GM12878 (cell line): ENCODE data around the gene GALNS. TPM values are rescaled to one million over a fixed set of nuclear protein-coding genes. Genes with fewer than 3 reads are reported as not detected.
A peak's percentile ranks its signal among the peaks of the same experiment; 100 is the strongest.

ENCODE experiments used
- CHD2 ChIP-seq: IDR thresholded peaks from 2 replicates; pipeline ENCODE4 v1.6.1; 2011; ENCODE audit warnings: low read depth, low read length, improper control_type of control experiment, borderline replicate concordance
- FOXK2 ChIP-seq: fragments of 450-650 bp; IDR thresholded peaks from 2 replicates; pipeline ENCODE4 v1.6.1; 2017; ENCODE audit warnings: mild to moderate bottlenecking, moderate library complexity
- HDGF ChIP-seq: fragments of 450-650 bp; IDR thresholded peaks from 2 replicates; pipeline ENCODE4 v1.6.1; 2016; ENCODE audit warnings: antibody characterized with exemption
- IKZF2 ChIP-seq, 2 experiments: fragments of 450-650 bp; IDR thresholded peaks; 2 replicates each; pipeline ENCODE4 v1.6.1; 2017; ENCODE audit warnings: mild to moderate bottlenecking in 2 of 2, moderate library complexity in 2 of 2
- MEF2A ChIP-seq: IDR thresholded peaks from 2 replicates; pipeline ENCODE4 v1.6.1; 2011; ENCODE audit warnings: low read depth, mild to moderate bottlenecking, low read length, moderate library complexity; ENCODE audit not compliant: insufficient read depth
- MTA3 ChIP-seq: IDR thresholded peaks from 2 replicates; pipeline ENCODE4 v1.6.1; 2012; ENCODE audit warnings: low read length, inconsistent platforms, borderline replicate concordance
- MXI1 ChIP-seq: fragments of 150-350 bp; IDR thresholded peaks from 2 replicates; pipeline ENCODE4 v1.6.1; 2011; ENCODE audit warnings: low read depth, mild to moderate bottlenecking, inconsistent platforms, low read length, improper control_type of control experiment
- PAX8 ChIP-seq: fragments of 450-650 bp; IDR thresholded peaks from 2 replicates; pipeline ENCODE4 v1.6.1; 2017; ENCODE audit warnings: mild to moderate bottlenecking, moderate library complexity
- PKNOX1 ChIP-seq: fragments of 450-650 bp; IDR thresholded peaks from 2 replicates; pipeline ENCODE4 v1.6.1; 2016; ENCODE audit warnings: mild to moderate bottlenecking
- RUNX3 ChIP-seq: IDR thresholded peaks from 2 replicates; pipeline ENCODE4 v1.6.1; 2012; ENCODE audit warnings: low read length, inconsistent platforms
- SMARCA5 ChIP-seq: fragments of 450-650 bp; IDR thresholded peaks from 2 replicates; pipeline ENCODE4 v1.6.1; 2017; ENCODE audit warnings: mild to moderate bottlenecking
- STAT1 ChIP-seq: fragments of 450-650 bp; conservative IDR thresholded peaks from 2 replicates; pipeline ENCODE4 v1.6.1; 2014; ENCODE audit warnings: antibody characterized with exemption, mild to moderate bottlenecking
- STAT3 ChIP-seq: IDR thresholded peaks from 2 replicates; pipeline ENCODE4 v1.6.1; 2011; ENCODE audit warnings: low read depth, low read length, improper control_type of control experiment
- ZBED1 ChIP-seq: IDR thresholded peaks from 2 replicates; pipeline ENCODE4 v1.6.1; 2016; ENCODE audit warnings: borderline replicate concordance
- polyA plus RNA-seq, 11 experiments: library from polyadenylated mRNA; depleted of rRNA in 4 of 11; unstranded in 6 of 11; stranded (reverse) in 5 of 11; fragments of >200 nt; fragmentation: Nextera tagmentation in 4 of 11; fragmentation: Illumina TruSeq in 1 of 11; extraction: Ambion mirVana in 4 of 11; extraction: Trizol in 1 of 11; gene quantifications; 1 replicate in 1 of 11; 2 replicates in 10 of 11; pipeline versions ENCODE4 v1.2.1 to v1.2.3, GENCODE V29; 2011 to 2016; ENCODE audit warnings: inconsistent platforms in 2 of 11, missing spikeins in 2 of 11, low read depth in 1 of 11
- total RNA-seq, 4 experiments: library from RNA; depleted of rRNA in 3 of 4; stranded (reverse); fragments of >200 nt in 3 of 4; fragmentation: Illumina TruSeq in 1 of 4; extraction: Trizol in 1 of 4; gene quantifications; 2 replicates each; pipeline versions ENCODE4 v1.2.1 to v1.2.3, GENCODE V29; 2013 to 2021
- TF ChIP-seq, protein P1 (sequence below): IDR thresholded peaks from 2 replicates; pipeline ENCODE4 v1.6.1; 2011; ENCODE audit warnings: borderline replicate concordance, low read depth, mild to moderate bottlenecking, moderate library complexity, mixed read lengths, low read length; ENCODE audit not compliant: insufficient read depth; ENCODE audit errors: extremely low read length
- TF ChIP-seq, protein P2 (sequence below): fragments of 450-650 bp; IDR thresholded peaks from 2 replicates; pipeline ENCODE4 v1.6.1; 2014; ENCODE audit warnings: mild to moderate bottlenecking
- TF ChIP-seq, protein P3 (sequence below): IDR thresholded peaks from 2 replicates; pipeline ENCODE4 v1.6.1; 2011; ENCODE audit warnings: borderline replicate concordance, low read depth, mild to moderate bottlenecking, moderate library complexity, low read length; ENCODE audit not compliant: insufficient read depth, poor library complexity, severe bottlenecking
- TF ChIP-seq, protein P4 (sequence below): IDR thresholded peaks from 2 replicates; pipeline ENCODE4 v1.6.1; 2011; ENCODE audit warnings: low read depth, low read length, improper control_type of control experiment, borderline replicate concordance
- TF ChIP-seq, protein P5 (sequence below): IDR thresholded peaks from 2 replicates; pipeline ENCODE4 v1.6.1; 2012; ENCODE audit warnings: low read depth, low read length, improper control_type of control experiment

The GALNS gene
- total and polyA plus RNA-seq, 10 of the 15 experiments (the other 5 are each of a cell fraction or from before 2014, with no cell fraction given): 0.37 to 12.4 (median 5.3) TPM

DNA sequence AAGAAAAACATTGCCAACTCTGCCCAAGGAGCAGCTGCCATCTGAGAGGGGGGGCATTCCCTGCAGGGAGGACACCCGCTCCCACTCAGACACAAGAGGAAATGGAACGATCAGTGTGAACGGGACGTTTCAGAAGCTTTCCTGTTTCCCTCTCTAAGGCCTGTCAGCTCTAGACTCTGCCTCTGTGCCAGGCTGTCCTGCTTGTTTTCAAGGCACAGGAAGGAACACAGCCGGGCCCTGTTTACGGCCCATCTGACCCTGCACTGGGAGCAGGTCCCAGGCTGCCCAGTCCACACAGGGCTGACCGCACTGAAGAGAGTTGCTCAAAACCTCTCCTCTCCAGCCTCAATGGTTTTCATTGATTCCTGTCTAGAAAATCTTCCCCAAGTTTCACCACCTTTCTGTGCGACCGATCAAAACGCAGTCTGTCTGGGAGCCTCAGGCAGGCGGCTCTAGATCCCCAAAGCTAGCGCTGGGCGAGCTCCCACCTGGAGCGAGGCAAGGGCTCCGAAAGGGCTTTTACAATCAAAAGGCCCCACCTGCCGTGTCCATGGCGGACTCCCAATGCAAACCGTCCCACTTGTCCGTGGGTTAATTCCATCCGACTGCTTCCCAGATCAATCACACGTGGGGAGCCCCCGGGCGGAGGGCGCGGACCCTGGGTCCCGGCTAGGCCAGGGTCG, 73.2 kb downstream of the GALNS start (continued):
- TF ChIP-seq, protein P1, sequence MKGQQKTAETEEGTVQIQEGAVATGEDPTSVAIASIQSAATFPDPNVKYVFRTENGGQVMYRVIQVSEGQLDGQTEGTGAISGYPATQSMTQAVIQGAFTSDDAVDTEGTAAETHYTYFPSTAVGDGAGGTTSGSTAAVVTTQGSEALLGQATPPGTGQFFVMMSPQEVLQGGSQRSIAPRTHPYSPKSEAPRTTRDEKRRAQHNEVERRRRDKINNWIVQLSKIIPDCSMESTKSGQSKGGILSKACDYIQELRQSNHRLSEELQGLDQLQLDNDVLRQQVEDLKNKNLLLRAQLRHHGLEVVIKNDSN: no peak
- TF ChIP-seq ZBED1 (no peak), STAT1 (no peak), HDGF (no peak), MXI1 (no peak), STAT3 (no peak), PAX8 (no peak), FOXK2 (0 out of 2 replicates have a peak, but pooled peaks have one; percentile 5), MEF2A (no peak), PKNOX1 (no peak), IKZF2 (IDR thresholded peaks at IDR 0.05) (peak in 1 of 2 experiments; percentile 18; a peak in 2 of 4 replicates), SMARCA5 (no peak), CHD2 (no peak), RUNX3 (peak; percentile 6; the same call in 1 of the 2 replicates), MTA3 (no peak)
- TF ChIP-seq, protein P2, sequence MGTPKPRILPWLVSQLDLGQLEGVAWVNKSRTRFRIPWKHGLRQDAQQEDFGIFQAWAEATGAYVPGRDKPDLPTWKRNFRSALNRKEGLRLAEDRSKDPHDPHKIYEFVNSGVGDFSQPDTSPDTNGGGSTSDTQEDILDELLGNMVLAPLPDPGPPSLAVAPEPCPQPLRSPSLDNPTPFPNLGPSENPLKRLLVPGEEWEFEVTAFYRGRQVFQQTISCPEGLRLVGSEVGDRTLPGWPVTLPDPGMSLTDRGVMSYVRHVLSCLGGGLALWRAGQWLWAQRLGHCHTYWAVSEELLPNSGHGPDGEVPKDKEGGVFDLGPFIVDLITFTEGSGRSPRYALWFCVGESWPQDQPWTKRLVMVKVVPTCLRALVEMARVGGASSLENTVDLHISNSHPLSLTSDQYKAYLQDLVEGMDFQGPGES: no peak
- TF ChIP-seq, protein P3, sequence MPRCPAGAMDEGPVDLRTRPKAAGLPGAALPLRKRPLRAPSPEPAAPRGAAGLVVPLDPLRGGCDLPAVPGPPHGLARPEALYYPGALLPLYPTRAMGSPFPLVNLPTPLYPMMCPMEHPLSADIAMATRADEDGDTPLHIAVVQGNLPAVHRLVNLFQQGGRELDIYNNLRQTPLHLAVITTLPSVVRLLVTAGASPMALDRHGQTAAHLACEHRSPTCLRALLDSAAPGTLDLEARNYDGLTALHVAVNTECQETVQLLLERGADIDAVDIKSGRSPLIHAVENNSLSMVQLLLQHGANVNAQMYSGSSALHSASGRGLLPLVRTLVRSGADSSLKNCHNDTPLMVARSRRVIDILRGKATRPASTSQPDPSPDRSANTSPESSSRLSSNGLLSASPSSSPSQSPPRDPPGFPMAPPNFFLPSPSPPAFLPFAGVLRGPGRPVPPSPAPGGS: no peak
- TF ChIP-seq, protein P4, sequence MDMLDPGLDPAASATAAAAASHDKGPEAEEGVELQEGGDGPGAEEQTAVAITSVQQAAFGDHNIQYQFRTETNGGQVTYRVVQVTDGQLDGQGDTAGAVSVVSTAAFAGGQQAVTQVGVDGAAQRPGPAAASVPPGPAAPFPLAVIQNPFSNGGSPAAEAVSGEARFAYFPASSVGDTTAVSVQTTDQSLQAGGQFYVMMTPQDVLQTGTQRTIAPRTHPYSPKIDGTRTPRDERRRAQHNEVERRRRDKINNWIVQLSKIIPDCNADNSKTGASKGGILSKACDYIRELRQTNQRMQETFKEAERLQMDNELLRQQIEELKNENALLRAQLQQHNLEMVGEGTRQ: no peak
- TF ChIP-seq, protein P5, sequence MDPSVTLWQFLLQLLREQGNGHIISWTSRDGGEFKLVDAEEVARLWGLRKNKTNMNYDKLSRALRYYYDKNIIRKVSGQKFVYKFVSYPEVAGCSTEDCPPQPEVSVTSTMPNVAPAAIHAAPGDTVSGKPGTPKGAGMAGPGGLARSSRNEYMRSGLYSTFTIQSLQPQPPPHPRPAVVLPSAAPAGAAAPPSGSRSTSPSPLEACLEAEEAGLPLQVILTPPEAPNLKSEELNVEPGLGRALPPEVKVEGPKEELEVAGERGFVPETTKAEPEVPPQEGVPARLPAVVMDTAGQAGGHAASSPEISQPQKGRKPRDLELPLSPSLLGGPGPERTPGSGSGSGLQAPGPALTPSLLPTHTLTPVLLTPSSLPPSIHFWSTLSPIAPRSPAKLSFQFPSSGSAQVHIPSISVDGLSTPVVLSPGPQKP: no peak
